SU-DHL-6 (cell line): ENCODE results near the gene SMAD3.

Experiments used
- H2AFZ ChIP-seq: fragments of 200-600 bp; sonication (generic); 2 replicates; pipeline ENCODE4 v1.6.1; 2014; ENCODE audit warnings: low read depth, mild to moderate bottlenecking, moderate library complexity, mixed read lengths, antibody characterized with exemption, low read length; ENCODE audit not compliant: severe bottlenecking
- H3F3A ChIP-seq: fragments of 200-600 bp; shearing (Covaris generic); 2 replicates; pipeline ENCODE4 v1.6.0; 2016; ENCODE audit warnings: antibody characterized with exemption, mild to moderate bottlenecking; ENCODE audit not compliant: insufficient read depth
- H3K27ac ChIP-seq: fragments of 200-600 bp; sonication (generic); 2 replicates; pipeline ENCODE4 v1.5.1; 2016; ENCODE audit warnings: low read depth, mild to moderate bottlenecking, low read length, moderate library complexity, mixed read lengths
- H3K27me3 ChIP-seq: fragments of 200-600 bp; sonication (generic), shearing (Covaris generic); 2 replicates; pipeline ENCODE4 v1.6.0; 2014; ENCODE audit warnings: mild to moderate bottlenecking, low read length
- H3K36me3 ChIP-seq: fragments of 200-600 bp; sonication (generic); 2 replicates; pipeline ENCODE4 v1.6.1; 2014; ENCODE audit warnings: mild to moderate bottlenecking, low read length, mixed read lengths
- H3K4me2 ChIP-seq: fragments of 300-600, 200-600 bp; shearing (Covaris generic), sonication (generic); 2 replicates; pipeline ENCODE4 v1.6.0; 2014; ENCODE audit warnings: low read length, low read depth, mild to moderate bottlenecking; ENCODE audit not compliant: poor library complexity, severe bottlenecking
- H3K4me3 ChIP-seq: fragments of 200-600 bp; sonication (generic); 2 replicates; pipeline ENCODE4 v1.5.1; 2014; ENCODE audit warnings: antibody characterized with exemption, low read length, mild to moderate bottlenecking, mixed read lengths; ENCODE audit not compliant: insufficient read depth, poor library complexity, severe bottlenecking
- H3K79me2 ChIP-seq: fragments of 200-600 bp; sonication (generic); 2 replicates; pipeline ENCODE4 v1.6.1; 2014; ENCODE audit warnings: mild to moderate bottlenecking, low read length, moderate library complexity; ENCODE audit not compliant: insufficient read depth
- H3K9ac ChIP-seq: fragments of 200-600 bp; sonication (generic); 2 replicates; pipeline ENCODE4 v1.7.0; 2014; ENCODE audit warnings: mild to moderate bottlenecking, low read length
- H3K9me2 ChIP-seq: fragments of 200-600 bp; sonication (generic); replicated peaks from 2 replicates; pipeline ENCODE4 v1.6.1; 2014; ENCODE audit warnings: low read length; ENCODE audit not compliant: insufficient read depth
- H3K9me3 ChIP-seq: fragments of 200-600 bp; sonication (generic); 2 replicates; pipeline ENCODE4 v1.6.1; 2014; ENCODE audit warnings: low read length, mixed read lengths; ENCODE audit not compliant: insufficient read depth
- H4K20me1 ChIP-seq: fragments of 200-600 bp; sonication (generic); 2 replicates; pipeline ENCODE4 v1.6.1; 2014; ENCODE audit warnings: low read depth, mild to moderate bottlenecking, antibody characterized with exemption, low read length, moderate library complexity, mixed read lengths
- CTCF ChIP-seq: fragments of 200-600 bp; sonication (generic); IDR thresholded peaks from one replicate; pipeline ENCODE4 v1.5.1; 2017; ENCODE audit warnings: antibody characterized with exemption, mild to moderate bottlenecking, low read length, moderate library complexity; ENCODE audit not compliant: insufficient read depth, poor library complexity, severe bottlenecking
- EZH2phosphoT487 ChIP-seq: fragments of 200-600 bp; sonication (generic), shearing (Covaris generic); conservative IDR thresholded peaks from 2 replicates; pipeline ENCODE4 v1.6.1; 2018; ENCODE audit warnings: mild to moderate bottlenecking, antibody characterized with exemption, low read length, moderate library complexity, mixed read lengths

SMAD3 gene

GRCh38 chr15:67109141-67110034 is 44.0 kb downstream of the SMAD3 start:
- Histone ChIP-seq H3K36me3 (no peaks in the 10 kb centered on the region), H3K9me2 (no peaks in the 10 kb centered on the region), H3F3A (0 out of 2 replicates have a peak, but pooled peaks cover 4% of the 10 kb centered on the region), H3K79me2 (peaks cover 15% of the 10 kb centered on the region), H3K27me3 (no peaks in the 10 kb centered on the region), H2AFZ (no peak overlapping the region), H3K27ac (peak overlapping the region; percentile 56), H4K20me1 (no peaks in the 10 kb centered on the region), H3K4me3 (peak overlapping the region; percentile 20), H3K4me2 (peak overlapping the region; percentile 44), H3K9ac (0 out of 2 replicates have a peak overlapping the region, but pooled peaks have one; percentile 1), H3K9me3 (peaks cover 8% of the 10 kb centered on the region; the same call in 1 of the 2 replicates)
- TF ChIP-seq EZH2phosphoT487 (no peak), CTCF (no peak)

GRCh38 chr15:67110361-67110781 is 45.0 kb downstream of the SMAD3 start:
- peak overlapping the region; percentile 56 for H3K27ac ChIP-seq
- peaks cover 20% of the 10 kb centered on the region for H3K79me2 ChIP-seq

More at GRCh38 chr15:67110361-67110781, 45.0 kb downstream of the SMAD3 start:
- H3K4me3 ChIP-seq: peak overlapping the region; percentile 20
- no peaks in the 10 kb centered on the region; the same call in 1 of the 2 replicates for H4K20me1 ChIP-seq
- no peaks in the 10 kb centered on the region for H3K36me3 ChIP-seq
- no peak overlapping the region for H2AFZ ChIP-seq
- H3K4me2 ChIP-seq: peak overlapping the region; percentile 44
- 0 out of 2 replicates have a peak, but pooled peaks cover 4% of the 10 kb centered on the region for H3F3A ChIP-seq
- H3K9me3 ChIP-seq: peaks cover 8% of the 10 kb centered on the region; the same call in 1 of the 2 replicates
- no peaks in the 10 kb centered on the region for H3K27me3 ChIP-seq
- H3K9ac ChIP-seq: 0 out of 2 replicates have a peak overlapping the region, but pooled peaks have one; percentile 1
- no peak for TF ChIP-seq CTCF
- no peak for TF ChIP-seq EZH2phosphoT487
- no peaks in the 10 kb centered on the region for H3K9me2 ChIP-seq
